H1 (cell line): ENCODE results near the gene XPO6. TPM values are rescaled to one million over a fixed set of nuclear protein-coding genes. Genes with fewer than 3 reads are reported as not detected.

Experiments
- CTCF ChIA-PET: fragments of 300-600 bp; sonication (Branson Sonifier 250); formaldehyde crosslinking; loops from one replicate; lab custom pipeline; 2021; ENCODE audit not compliant: partially characterized antibody; lab: Charles Lee
- POLR2A ChIA-PET: fragments of 300-600 bp; sonication (Branson Sonifier 250); formaldehyde crosslinking; loops from one replicate; lab custom pipeline; 2021; ENCODE audit warnings: inconsistent platforms; ENCODE audit not compliant: partially characterized antibody; lab: Charles Lee
- DNase-seq, 2 experiments: peaks; one replicate each; pipeline versions ENCODE4 v3.0.0 to v3.0.0-alpha.2; 2010 to 2022; ENCODE audit warnings: low spot score in 2 of 2, low read depth in 1 of 2, mixed read lengths in 1 of 2
- FAIRE-seq: peaks from 2 replicates; lab custom pipeline; 2011; peaks lifted over from hg19 to GRCh38; lab: Jason Lieb, UNC
- H2AFZ ChIP-seq: 2 replicates; pipeline ENCODE4 v1.8.1; 2012; ENCODE audit warnings: low read length, inconsistent platforms
- H2AK5ac ChIP-seq: 2 replicates; pipeline ENCODE4 v1.6.1; 2013; ENCODE audit warnings: low read depth, low read length
- H2BK120ac ChIP-seq: replicated peaks from 2 replicates; pipeline ENCODE3; 2013; ENCODE audit warnings: low read depth, low read length, inconsistent platforms
- H2BK12ac ChIP-seq: 2 replicates; pipeline ENCODE4 v1.6.1; 2013; ENCODE audit warnings: low read depth, low read length
- H2BK15ac ChIP-seq: 2 replicates; pipeline ENCODE4 v1.6.1; 2013; ENCODE audit warnings: low read length
- H2BK20ac ChIP-seq: 2 replicates; pipeline ENCODE4 v1.6.1; 2013; ENCODE audit warnings: low read length
- H2BK5ac ChIP-seq: 2 replicates; pipeline ENCODE4 v1.6.1; 2013; ENCODE audit warnings: low read depth, low read length
- H3K14ac ChIP-seq: 2 replicates; pipeline ENCODE4 v1.6.1; 2013; ENCODE audit warnings: inconsistent platforms; ENCODE audit not compliant: insufficient read length
- H3K18ac ChIP-seq: 2 replicates; pipeline ENCODE4 v1.6.1; 2013; ENCODE audit warnings: low read length; ENCODE audit errors: extremely low read depth
- H3K23ac ChIP-seq: 2 replicates; pipeline ENCODE4 v1.6.1; 2013; ENCODE audit warnings: inconsistent platforms; ENCODE audit not compliant: insufficient read length
- H3K23me2 ChIP-seq: 2 replicates; pipeline ENCODE4 v1.6.1; 2013; ENCODE audit warnings: low read depth, low read length
- H3K27ac ChIP-seq: 2 replicates; pipeline ENCODE4 v1.6.1; 2011; ENCODE audit warnings: low read depth, low read length, inconsistent platforms
- H3K27me3 ChIP-seq, 4 experiments: replicated peaks in 1 of 4; 1 replicate in 1 of 4; 2 replicates in 3 of 4; pipeline versions ENCODE4 v1.6.1 to v1.8.1; 2011 to 2013; ENCODE audit warnings: low read length in 3 of 4, mild to moderate bottlenecking in 3 of 4, inconsistent platforms in 2 of 4, mixed read lengths in 2 of 4, moderate library complexity in 1 of 4; ENCODE audit not compliant: control insufficient read depth in 3 of 4, insufficient read depth in 3 of 4; ENCODE audit errors: extremely low read depth in 1 of 4
- H3K36me3 ChIP-seq, 4 experiments: 2 replicates each; pipeline versions ENCODE4 v1.6.1 to v1.8.1; 2011 to 2013; ENCODE audit warnings: mild to moderate bottlenecking in 4 of 4, low read length in 3 of 4, moderate library complexity in 2 of 4, control low read depth in 1 of 4, inconsistent platforms in 1 of 4; ENCODE audit not compliant: insufficient read depth in 4 of 4, control insufficient read depth in 2 of 4
- H3K4ac ChIP-seq: replicated peaks from 2 replicates; pipeline ENCODE3; 2013; ENCODE audit warnings: low read length, low read depth, mixed read lengths, inconsistent platforms; ENCODE audit not compliant: insufficient read length
- H3K4me1 ChIP-seq, 4 experiments: replicated peaks in 1 of 4; 1 replicate in 1 of 4; 2 replicates in 3 of 4; pipeline versions ENCODE4 v1.6.1 to v1.8.1; 2011 to 2013; ENCODE audit warnings: low read length in 3 of 4, inconsistent platforms in 2 of 4, mixed read lengths in 1 of 4; ENCODE audit not compliant: insufficient read depth in 4 of 4, control insufficient read depth in 3 of 4
- H3K4me2 ChIP-seq, 2 experiments: 2 replicates each; pipeline versions ENCODE4 v1.6.1 to v1.8.1; 2011 to 2013; ENCODE audit warnings: low read depth in 2 of 2, low read length in 2 of 2, control low read depth in 1 of 2, inconsistent platforms in 1 of 2, mild to moderate bottlenecking in 1 of 2; ENCODE audit not compliant: insufficient read depth in 1 of 2
- H3K4me3 ChIP-seq, 4 experiments: fragments of 200-600, 300-600 bp in 1 of 4; sonication (generic), shearing (Covaris generic), sonication (Bioruptor Twin) in 1 of 4; 2 replicates each; pipeline versions ENCODE4 v1.5.1 to v1.8.1; 2011 to 2016; ENCODE audit warnings: low read length in 4 of 4, low read depth in 3 of 4, control low read depth in 2 of 4, inconsistent platforms in 2 of 4, mild to moderate bottlenecking in 2 of 4, mixed read lengths in 1 of 4, moderate library complexity in 1 of 4; ENCODE audit not compliant: insufficient read depth in 2 of 4; ENCODE audit errors: extremely low read depth in 1 of 4
- H3K56ac ChIP-seq: replicated peaks from 2 replicates; pipeline ENCODE3; 2013; ENCODE audit warnings: low read depth, mild to moderate bottlenecking, mixed read lengths, low read length, inconsistent platforms; ENCODE audit not compliant: insufficient read length
- H3K79me1 ChIP-seq: 2 replicates; pipeline ENCODE4 v1.6.1; 2013; ENCODE audit warnings: low read depth, low read length, control low read depth
- H3K79me2 ChIP-seq, 2 experiments: 2 replicates each; pipeline versions ENCODE4 v1.6.1 to v1.8.1; 2012 to 2013; ENCODE audit warnings: low read length in 2 of 2, mild to moderate bottlenecking in 2 of 2, inconsistent platforms in 1 of 2; ENCODE audit not compliant: insufficient read depth in 2 of 2, control insufficient read depth in 1 of 2
- H3K9ac ChIP-seq, 4 experiments: replicated peaks in 1 of 4; 1 replicate in 1 of 4; 2 replicates in 3 of 4; pipeline versions ENCODE4 v1.6.1 to v1.8.1; 2011 to 2013; ENCODE audit warnings: low read depth in 3 of 4, low read length in 3 of 4, control low read depth in 2 of 4, mild to moderate bottlenecking in 2 of 4, moderate library complexity in 2 of 4, inconsistent platforms in 1 of 4; ENCODE audit errors: extremely low read depth in 1 of 4
- H3K9me3 ChIP-seq, 2 experiments: 2 replicates each; pipeline versions ENCODE4 v1.6.1 to v1.8.1; 2012 to 2013; ENCODE audit warnings: mild to moderate bottlenecking in 2 of 2, moderate library complexity in 2 of 2, control low read depth in 1 of 2, inconsistent platforms in 1 of 2, low read depth in 1 of 2, low read length in 1 of 2, mixed read lengths in 1 of 2; ENCODE audit not compliant: insufficient read depth in 2 of 2
- H4K20me1 ChIP-seq, 2 experiments: replicated peaks in 1 of 2; 2 replicates each; pipeline versions ENCODE3 to v1.8.1; 2011 to 2013; ENCODE audit warnings: inconsistent platforms in 2 of 2, low read length in 2 of 2, mild to moderate bottlenecking in 1 of 2; ENCODE audit not compliant: insufficient read depth in 2 of 2, control insufficient read depth in 1 of 2
- H4K5ac ChIP-seq: 2 replicates; pipeline ENCODE4 v1.6.1; 2013; ENCODE audit warnings: low read length, low read depth, mixed read lengths, inconsistent platforms; ENCODE audit not compliant: insufficient read length
- H4K8ac ChIP-seq: 2 replicates; pipeline ENCODE4 v1.8.0; 2013; ENCODE audit warnings: mild to moderate bottlenecking, moderate library complexity, low read length, inconsistent platforms; ENCODE audit not compliant: insufficient read depth; ENCODE audit errors: extremely low read depth
- H4K91ac ChIP-seq: replicated peaks from 2 replicates; pipeline ENCODE3; 2013; ENCODE audit warnings: low read length, mixed read lengths, inconsistent platforms; ENCODE audit not compliant: insufficient read length
- HDAC6 ChIP-seq: IDR thresholded peaks from one replicate; pipeline ENCODE4 v1.7.1; 2012; ENCODE audit warnings: low read depth, mild to moderate bottlenecking, inconsistent platforms, low read length, moderate library complexity
- SP2 ChIP-seq: IDR thresholded peaks from 2 replicates; pipeline ENCODE4 v1.6.1; 2012; ENCODE audit warnings: mild to moderate bottlenecking, low read length, inconsistent platforms
- WGBS, 2 experiments: shearing (Covaris generic) in 1 of 2; methylation state at CpG; one replicate each; pipeline versions ENCODE4 v1.1.6 to v1.1.7; 2013 to 2015; ENCODE audit warnings: low lambda C conversion rate in 2 of 2, mixed read lengths in 2 of 2, inconsistent platforms in 1 of 2, low coverage in 1 of 2, missing lambda C conversion rate in 1 of 2; ENCODE audit not compliant: insufficient replicate concordance in 2 of 2, insufficient coverage in 1 of 2, insufficient read length in 1 of 2; ENCODE audit errors: extremely low coverage in 1 of 2, missing lambda C conversion rate in 1 of 2; 5-methylcytosine and 5-hydroxymethylcytosine counted together
- polyA plus RNA-seq, 7 experiments: library from polyadenylated mRNA; depleted of rRNA in 3 of 7; stranded (reverse) in 5 of 7; unstranded in 2 of 7; fragments of >200 nt in 5 of 7; fragments of 200-250 nt in 2 of 7; gene quantifications; 1 replicate in 5 of 7; 2 replicates in 1 of 7; 4 replicates in 1 of 7; pipeline versions ENCODE4 v1.2.1 to v1.2.3, GENCODE V29; 2011 to 2013; ENCODE audit warnings: missing spikeins in 2 of 7, mixed read lengths in 2 of 7
- total RNA-seq: library from RNA; stranded (reverse); fragmentation: NEBNext Ultra II Directional; extraction: Animal tissue kit (Norgen Biotek cat#: 25700); gene quantifications from 2 replicates; pipeline ENCODE4 v1.2.1, GENCODE V29; 2021

The XPO6 gene
- total and polyA plus RNA-seq, 2 of the 8 experiments (the other 6 are each of a cell fraction or from before 2014, with no cell fraction given) = 152 to 254 TPM

DNA sequence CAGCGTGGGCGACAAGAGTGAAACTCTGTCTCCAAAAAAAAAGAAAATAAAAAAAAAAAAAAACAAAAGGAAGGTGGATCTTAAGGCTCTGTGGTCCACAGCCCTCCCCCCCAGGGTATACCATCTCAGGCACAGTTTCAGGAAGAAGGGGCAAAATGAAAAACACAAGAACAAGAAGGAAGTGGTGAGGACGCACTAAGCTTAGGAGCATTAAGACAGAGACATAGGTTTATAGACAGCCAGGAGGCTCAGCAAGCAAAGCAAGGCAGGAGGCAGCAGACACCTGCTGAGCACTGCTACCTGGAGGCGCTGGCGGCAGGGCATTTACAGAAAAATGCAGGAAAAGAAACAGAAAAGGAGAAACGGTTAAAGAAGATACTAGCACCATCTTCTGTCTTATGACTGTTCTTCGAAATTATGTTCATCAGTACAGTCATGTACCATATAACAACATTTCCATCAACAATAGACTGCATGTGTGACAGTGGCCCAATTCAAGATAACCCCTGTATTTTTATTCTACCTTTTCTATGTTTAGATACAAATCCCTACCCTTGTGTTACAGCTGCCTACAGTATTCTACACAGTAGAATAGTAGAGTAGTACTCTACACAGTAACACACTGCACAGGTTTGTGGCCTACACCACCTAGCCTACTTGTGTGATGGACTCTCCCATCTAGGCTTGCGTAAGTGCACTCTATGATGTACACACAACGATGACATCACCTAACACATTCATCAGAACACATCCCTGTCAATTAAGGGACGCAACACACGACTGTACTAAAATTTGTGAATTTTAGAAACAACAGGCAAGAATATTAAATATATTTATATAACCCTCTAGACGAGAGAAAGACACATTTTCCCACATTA, 62.5 kb downstream of the XPO6 start:
- no peak overlapping the region for H3K4me3 ChIP-seq
- H3K79me2 ChIP-seq = 0 out of 4 replicates have a peak, but pooled peaks cover 0 to 3% of the 10 kb centered on the region in 2 experiments
- peaks cover 13 to 58% (median 37%) of the 10 kb centered on the region in 4 experiments for H3K36me3 ChIP-seq
- no peak overlapping the region for H3K56ac ChIP-seq
- no peak overlapping the region for H4K8ac ChIP-seq
- H2AK5ac ChIP-seq = no peak overlapping the region
- no peak overlapping the region for H3K23ac ChIP-seq
- no peak overlapping the region for H2AFZ ChIP-seq
- no peaks in the 10 kb centered on the region for H3K23me2 ChIP-seq
- no peaks in the 10 kb centered on the region for H3K27me3 ChIP-seq
- DNase-seq = no peak
- H3K27ac ChIP-seq = no peak overlapping the region
- H2BK15ac ChIP-seq = no peak overlapping the region
- no peaks in the 10 kb centered on the region for H3K9me3 ChIP-seq
- no peak overlapping the region for H2BK5ac ChIP-seq
- H4K91ac ChIP-seq = no peak overlapping the region
- no peak overlapping the region for H4K5ac ChIP-seq
- H3K4me1 ChIP-seq = no peaks in the 10 kb centered on the region
- no peak overlapping the region for H3K9ac ChIP-seq
- H3K79me1 ChIP-seq = no peaks in the 10 kb centered on the region; the same call in 1 of the 2 replicates
- FAIRE-seq = no peak
- ChIA-PET CTCF (interaction anchor here (0.5 kb wide), 1 partner anchor 498 kb away, joined by 3 read pairs; no protein-coding TSS in a partner anchor), POLR2A (no interaction called here)
- 95% methylated on average over 10 of the region's 12 CpGs; no CpG with 5 or more reads in 1 of the 2 experiments for WGBS, 2 experiments
- H3K18ac ChIP-seq = no peak overlapping the region
- H2BK12ac ChIP-seq = no peak overlapping the region
- TF ChIP-seq SP2 (no peak), HDAC6 (no peak)
- no peak overlapping the region for H2BK20ac ChIP-seq
- no peak overlapping the region for H2BK120ac ChIP-seq
- H3K4ac ChIP-seq = no peak overlapping the region
- H3K14ac ChIP-seq = no peak overlapping the region
- no peak overlapping the region for H3K4me2 ChIP-seq
- peaks cover 0 to 2% of the 10 kb centered on the region in 2 experiments for H4K20me1 ChIP-seq
